Transverse colon (tissue), 3 donors: ENCODE data around the gene UTF1.

Experiments used
- POLR2A ChIP-seq: fragments of 450-650 bp; IDR thresholded peaks from one replicate; pipeline ENCODE4 v1.6.1; 2016; ENCODE audit warnings: antibody characterized with exemption, mild to moderate bottlenecking, moderate library complexity
- TF ChIP-seq, protein P1 (sequence below), 5 experiments: fragments of 200-600 bp in 3 of 5; fragments of 450-650 bp in 2 of 5; sonication (generic) in 3 of 5; IDR thresholded peaks; 1 replicate in 2 of 5; 2 replicates in 3 of 5; pipeline ENCODE4 v1.5.1; 2016 to 2017; ENCODE audit warnings: antibody characterized with exemption in 5 of 5, inconsistent platforms in 3 of 5, mild to moderate bottlenecking in 2 of 5, moderate library complexity in 1 of 5

DNA sequence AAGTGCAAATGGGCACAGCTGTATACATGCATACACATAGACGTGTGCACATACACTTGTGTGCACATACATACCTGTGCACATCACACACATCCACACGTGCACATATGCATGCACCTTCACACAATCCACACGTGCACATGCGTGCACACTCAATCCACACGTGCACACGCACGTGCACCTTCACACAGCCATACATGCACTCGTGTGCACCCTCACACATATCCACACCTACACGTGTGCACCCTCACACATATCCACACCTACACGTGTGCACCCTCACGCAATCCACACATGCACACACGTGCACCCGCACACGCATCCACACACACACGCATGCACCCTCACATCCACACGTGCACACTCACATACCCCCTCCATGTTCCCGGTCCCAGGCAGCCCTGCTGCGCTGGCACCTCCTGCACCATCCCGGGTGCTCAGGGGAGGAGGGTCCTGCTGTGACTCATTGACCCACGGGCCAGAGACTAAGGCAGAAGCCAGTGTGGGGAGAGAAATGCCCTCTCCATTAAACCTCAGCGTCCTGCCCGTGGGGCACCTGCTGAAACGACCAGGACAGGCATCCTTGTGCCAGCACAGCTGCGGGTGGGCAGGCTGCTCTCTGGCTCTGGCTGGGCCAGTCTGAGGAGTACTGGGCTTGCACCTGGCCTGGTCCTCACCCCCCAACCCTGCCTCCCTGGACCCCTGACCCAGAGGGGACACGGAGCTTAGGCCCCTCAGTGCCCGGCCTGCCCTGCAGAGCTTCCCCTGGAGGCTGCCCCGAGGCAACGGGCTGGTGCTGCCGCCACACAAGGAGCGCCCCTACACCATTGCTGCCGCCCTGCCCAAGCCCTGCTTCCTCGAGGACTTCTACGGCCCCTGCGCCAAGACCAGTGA lies 17.8 kb upstream of the UTF1 start:
- TF ChIP-seq, protein P1, sequence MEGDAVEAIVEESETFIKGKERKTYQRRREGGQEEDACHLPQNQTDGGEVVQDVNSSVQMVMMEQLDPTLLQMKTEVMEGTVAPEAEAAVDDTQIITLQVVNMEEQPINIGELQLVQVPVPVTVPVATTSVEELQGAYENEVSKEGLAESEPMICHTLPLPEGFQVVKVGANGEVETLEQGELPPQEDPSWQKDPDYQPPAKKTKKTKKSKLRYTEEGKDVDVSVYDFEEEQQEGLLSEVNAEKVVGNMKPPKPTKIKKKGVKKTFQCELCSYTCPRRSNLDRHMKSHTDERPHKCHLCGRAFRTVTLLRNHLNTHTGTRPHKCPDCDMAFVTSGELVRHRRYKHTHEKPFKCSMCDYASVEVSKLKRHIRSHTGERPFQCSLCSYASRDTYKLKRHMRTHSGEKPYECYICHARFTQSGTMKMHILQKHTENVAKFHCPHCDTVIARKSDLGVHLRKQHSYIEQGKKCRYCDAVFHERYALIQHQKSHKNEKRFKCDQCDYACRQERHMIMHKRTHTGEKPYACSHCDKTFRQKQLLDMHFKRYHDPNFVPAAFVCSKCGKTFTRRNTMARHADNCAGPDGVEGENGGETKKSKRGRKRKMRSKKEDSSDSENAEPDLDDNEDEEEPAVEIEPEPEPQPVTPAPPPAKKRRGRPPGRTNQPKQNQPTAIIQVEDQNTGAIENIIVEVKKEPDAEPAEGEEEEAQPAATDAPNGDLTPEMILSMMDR (IDR thresholded peaks at IDR 0.05): no peak
- TF ChIP-seq POLR2A: no peak
